Choroid plexus epithelial cell (primary cell): ENCODE data around the gene ACSM2B.

Experiments
- DNase-seq: peaks from one replicate; pipeline ENCODE4 v3.0.0-alpha.2; 2010; ENCODE audit warnings: low read depth
- H3K4me3 ChIP-seq: 2 replicates; pipeline ENCODE4 v1.5.1; 2011; ENCODE audit warnings: low read depth, mild to moderate bottlenecking, control low read depth, low read length, moderate library complexity
- CTCF ChIP-seq: conservative IDR thresholded peaks from 2 replicates; pipeline ENCODE4 v1.5.1; 2011; ENCODE audit warnings: low read depth, mild to moderate bottlenecking, control low read depth, inconsistent platforms, low read length, moderate library complexity

Gene ACSM2B

DNA sequence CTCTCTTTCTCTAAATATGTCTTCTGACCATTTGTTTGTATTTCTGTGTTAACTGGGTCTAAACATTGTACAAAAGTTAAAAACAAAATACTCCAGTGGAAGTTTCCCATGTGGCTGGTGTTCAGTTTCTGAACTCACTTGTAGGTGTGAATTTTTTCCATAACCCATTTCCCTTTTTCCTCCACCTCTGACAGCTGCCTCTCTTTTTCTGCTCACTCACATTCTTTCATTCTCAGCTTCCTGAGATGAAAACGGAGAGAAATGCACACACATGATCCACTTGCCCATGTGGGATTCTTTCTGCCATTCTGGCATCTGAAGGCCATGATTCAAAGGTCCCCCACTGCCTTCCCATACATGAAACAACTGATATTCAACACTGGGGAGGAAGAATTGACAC is 41.1 kb upstream of the ACSM2B start:
- no peak overlapping the region for H3K4me3 ChIP-seq
- TF ChIP-seq CTCF = no peak

DNA sequence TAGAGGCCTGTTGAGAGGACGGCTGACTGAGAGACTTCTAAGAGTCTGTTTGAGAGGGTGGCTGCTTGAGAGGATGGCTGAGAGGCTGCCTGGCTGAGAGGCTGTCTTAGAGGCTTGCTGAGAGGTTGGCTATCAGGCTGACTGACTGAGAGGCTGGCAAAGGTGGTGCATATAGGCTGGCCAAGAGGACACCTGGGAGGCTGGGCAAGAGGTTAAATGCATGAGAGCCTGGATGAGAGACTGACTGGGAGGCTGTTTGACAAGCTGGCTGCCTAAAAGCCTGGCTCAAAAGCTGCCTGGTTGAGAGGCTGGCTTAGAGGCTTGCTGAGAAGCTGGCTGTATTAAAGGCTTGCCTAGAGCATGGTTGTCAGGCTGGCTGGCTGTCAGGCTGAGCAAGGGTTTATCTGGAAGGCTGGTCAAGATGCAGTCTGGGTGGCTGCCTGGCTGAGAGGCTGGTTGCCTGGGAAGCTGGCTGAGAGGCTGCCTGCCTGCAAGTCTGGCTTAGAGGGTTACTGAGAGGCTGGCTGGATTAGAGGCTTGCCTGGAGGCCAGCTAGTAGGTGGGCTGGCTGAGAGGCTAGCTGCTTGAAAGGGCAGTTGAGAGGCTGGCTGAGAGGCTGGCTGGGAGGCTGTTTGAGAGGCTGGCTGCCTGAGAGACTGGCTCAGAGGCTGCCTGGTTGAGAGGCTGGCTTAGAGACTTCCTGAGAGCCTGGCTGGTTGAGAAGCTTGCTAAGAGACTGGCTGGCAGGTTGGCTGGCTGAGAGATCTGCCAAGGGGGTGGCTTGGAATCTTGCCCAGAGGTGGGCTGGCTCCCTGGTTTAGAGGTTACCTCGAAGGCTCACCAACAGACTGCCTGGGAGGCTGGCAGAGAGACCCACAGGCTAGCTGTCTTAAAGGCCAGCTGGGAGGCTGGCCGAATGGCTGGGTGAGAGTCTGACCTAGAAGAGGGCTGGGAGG is 38.3 kb upstream of the ACSM2B start:
- no peak for DNase-seq
- no peak overlapping the region for H3K4me3 ChIP-seq
- no peak for TF ChIP-seq CTCF

More for the DNA sequence above, 41.1 kb upstream of the ACSM2B start:
- no peak for DNase-seq

GRCh38 chr16:20613481-20614185 is 37.5 kb upstream of the ACSM2B start:
- TF ChIP-seq CTCF = no peak
- H3K4me3 ChIP-seq = no peak overlapping the region
- DNase-seq = no peak

DNA sequence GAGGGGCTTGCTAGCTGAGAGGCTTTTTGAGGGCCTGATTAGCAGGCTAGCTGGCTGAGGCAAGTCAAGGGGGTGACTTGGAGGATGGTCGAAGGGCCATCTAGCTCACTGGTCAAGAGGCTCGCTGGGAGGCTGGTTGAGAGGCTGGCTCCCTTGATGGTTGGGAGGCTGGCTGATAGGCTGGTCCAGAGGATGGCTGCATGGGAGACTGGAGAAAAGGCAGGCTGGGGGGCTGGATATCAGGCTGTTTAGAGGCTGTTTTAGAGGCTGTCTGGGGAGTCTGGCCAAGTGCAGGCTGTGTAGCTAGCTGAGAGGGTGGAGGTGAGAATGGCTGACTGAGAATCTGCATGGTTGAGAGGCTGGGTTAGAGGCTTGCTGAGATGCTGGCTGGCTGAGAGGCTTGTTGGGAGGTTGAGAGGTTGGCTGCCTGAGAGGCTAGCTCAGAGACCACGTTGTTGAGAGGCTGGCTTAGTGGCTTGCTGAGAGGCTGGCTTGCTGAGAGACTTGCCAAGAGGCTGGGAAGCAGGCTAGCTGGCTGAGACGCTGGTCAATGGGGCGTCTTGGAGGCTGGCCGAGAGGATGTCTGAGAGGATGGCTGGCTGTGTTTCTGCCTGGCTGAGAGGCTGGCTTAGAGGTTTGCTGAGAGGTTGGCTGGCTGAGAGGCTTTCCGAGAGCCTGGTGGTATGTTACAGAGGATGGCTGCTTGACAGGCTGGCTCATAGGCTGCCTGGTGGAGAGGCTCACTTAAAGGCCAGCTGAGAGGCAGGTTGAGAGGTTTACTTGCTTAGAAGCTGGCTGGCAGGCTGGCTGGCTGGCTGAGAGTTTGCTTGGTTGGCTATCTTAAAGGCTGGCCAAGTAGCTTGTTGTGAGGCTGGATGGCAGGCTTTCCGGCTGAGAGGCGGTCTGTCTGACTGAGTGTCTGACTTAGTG is 36.6 kb upstream of the ACSM2B start:
- H3K4me3 ChIP-seq = no peak overlapping the region
- DNase-seq = no peak
- no peak for TF ChIP-seq CTCF

- no peak for DNase-seq
- TF ChIP-seq CTCF = no peak
- no peak overlapping the region for H3K4me3 ChIP-seq
These were observed 35.9 kb upstream of the ACSM2B start for GRCh38 chr16:20611975-20612481.

GRCh38 chr16:20611350-20611902 is 35.3 kb upstream of the ACSM2B start:
- no peak for TF ChIP-seq CTCF

More at GRCh38 chr16:20611350-20611902, 35.3 kb upstream of the ACSM2B start:
- no peak overlapping the region for H3K4me3 ChIP-seq
- no peak for DNase-seq
